Activated T-cell treated with anti-CD3 and anti-CD28 coated beads, Interleukin-2, amount 50 U/mL, for 72 hours (primary cell): ENCODE data around the gene PGLYRP3. TPM values are rescaled to one million over a fixed set of nuclear protein-coding genes. Genes with fewer than 3 reads are reported as not detected.
"Not testable (repeated sequence)": the region's sequence is repeated elsewhere in the genome, so short reads cannot be mapped to it uniquely, and the experiment has no call there.

Experiments
- ATAC-seq, 2 donors: fragments of 150-1000 bp; cut with Tn5 transposase; replicated peaks in 1 of 2; 2 replicates each; pipeline ENCODE4 v1.10.0; 2021; ENCODE audit warnings: moderate library complexity in 2 of 2, mild to moderate bottlenecking in 1 of 2
- DNase-seq, 2 donors: peaks; one replicate each; pipeline ENCODE4 v3.0.0; 2021 to 2022; ENCODE audit warnings: mixed read lengths in 1 of 2
- H3K27ac Mint-ChIP-seq: one replicate; pipeline ENCODE4 v1.8.0; 2022; ENCODE audit warnings: mild to moderate bottlenecking, moderate library complexity, mixed read lengths
- H3K27me3 Mint-ChIP-seq: one replicate; pipeline ENCODE4 v1.8.0; 2022; ENCODE audit warnings: low read depth, mixed read lengths
- H3K36me3 Mint-ChIP-seq, 2 donors: one replicate each; pipeline ENCODE4 v1.8.0; 2022; ENCODE audit warnings: mixed read lengths in 2 of 2, mild to moderate bottlenecking in 1 of 2; ENCODE audit not compliant: insufficient read depth in 2 of 2
- H3K4me1 Mint-ChIP-seq: one replicate; pipeline ENCODE4 v1.8.0; 2022; ENCODE audit warnings: low read depth, mixed read lengths
- H3K4me3 Mint-ChIP-seq, 2 donors: one replicate each; pipeline ENCODE4 v1.8.0; 2022; ENCODE audit warnings: mild to moderate bottlenecking in 2 of 2, mixed read lengths in 2 of 2, moderate library complexity in 2 of 2
- H3K9me3 Mint-ChIP-seq, 2 donors: one replicate each; pipeline ENCODE4 v1.8.0; 2022; ENCODE audit warnings: mixed read lengths in 2 of 2
- total RNA-seq, 2 donors: library from RNA; stranded (reverse); gene quantifications; one replicate each; pipeline ENCODE4 v1.2.3, GENCODE V29; 2022

Gene PGLYRP3
- total RNA-seq, 2 donors from 2014 or later = not detected

DNA sequence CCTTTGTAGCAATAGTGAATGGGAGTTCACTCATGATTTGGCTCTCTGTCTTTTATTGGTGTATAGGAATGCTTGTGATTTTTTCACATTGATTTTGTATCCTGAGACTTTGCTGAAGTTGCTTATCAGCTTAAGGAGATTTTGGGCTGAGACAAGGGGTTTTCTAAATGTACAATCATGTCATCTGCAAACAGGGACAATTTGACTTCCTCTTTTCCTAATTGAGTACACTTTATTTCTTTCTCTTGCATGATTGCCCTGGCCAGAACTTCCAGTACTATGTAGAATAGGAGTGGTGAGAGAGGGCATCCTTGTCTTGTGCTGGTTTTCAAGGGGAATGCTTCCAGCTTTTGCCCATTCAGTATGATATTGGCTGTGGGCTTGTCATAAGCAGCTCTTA, 3.3 kb upstream of the PGLYRP3 start:
- H3K4me1 Mint-ChIP-seq, H3K27me3 Mint-ChIP-seq, H3K9me3 Mint-ChIP-seq, H3K4me3 Mint-ChIP-seq, H3K36me3 Mint-ChIP-seq, DNase-seq, H3K27ac Mint-ChIP-seq, ATAC-seq: not testable (repeated sequence)

DNA sequence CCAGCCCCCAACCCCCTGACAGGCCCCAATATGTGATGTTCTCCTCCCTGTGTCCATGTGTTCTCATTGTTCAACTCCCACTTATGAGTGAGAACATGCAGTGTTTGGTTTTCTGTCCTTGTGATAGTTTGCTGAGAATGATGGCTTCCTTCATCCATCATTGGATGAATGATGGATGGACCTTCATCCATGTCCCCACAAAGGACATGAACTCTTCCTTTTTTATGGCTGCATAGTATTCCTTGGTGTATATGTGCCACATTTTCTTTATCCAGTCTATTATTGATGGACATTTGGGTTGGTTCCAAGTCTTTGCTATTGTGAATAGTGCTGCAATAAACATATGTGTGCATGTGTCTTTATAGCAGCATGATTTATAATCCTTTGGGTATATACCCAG, 1.6 kb upstream of the PGLYRP3 start:
- H3K27me3 Mint-ChIP-seq, H3K4me3 Mint-ChIP-seq, ATAC-seq, H3K27ac Mint-ChIP-seq, H3K36me3 Mint-ChIP-seq, DNase-seq, H3K9me3 Mint-ChIP-seq, H3K4me1 Mint-ChIP-seq: not testable (repeated sequence)

DNA sequence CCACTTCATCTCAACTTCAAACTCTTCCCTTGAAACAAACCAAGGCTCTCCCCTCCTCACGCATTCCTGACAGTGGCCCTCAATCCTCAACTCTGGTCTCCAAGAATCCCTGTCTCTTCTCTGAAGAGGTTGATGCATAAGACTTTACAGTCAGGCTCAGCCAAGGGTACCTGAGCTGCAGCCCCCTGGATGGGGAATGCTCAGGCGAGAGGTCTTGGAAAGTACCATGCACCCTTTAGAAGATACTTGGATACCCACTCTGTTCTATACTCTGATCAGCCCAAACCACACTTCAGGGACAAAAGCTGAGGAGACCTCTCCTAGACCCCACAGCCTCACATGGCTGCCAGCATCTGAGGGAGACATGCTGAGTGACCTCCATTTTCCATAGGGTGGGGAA, 536 bp upstream of the PGLYRP3 start:
- no peak for DNase-seq
- Mint-ChIP-seq H3K36me3 (no peaks in the 10 kb centered on the region), H3K4me3 (no peak overlapping the region), H3K27ac (no peak overlapping the region), H3K27me3 (peaks cover 9% of the 10 kb centered on the region), H3K4me1 (no peaks in the 10 kb centered on the region), H3K9me3 (peaks cover 0 to 2% of the 10 kb centered on the region in 2 donors)
- ATAC-seq = no peak

DNA sequence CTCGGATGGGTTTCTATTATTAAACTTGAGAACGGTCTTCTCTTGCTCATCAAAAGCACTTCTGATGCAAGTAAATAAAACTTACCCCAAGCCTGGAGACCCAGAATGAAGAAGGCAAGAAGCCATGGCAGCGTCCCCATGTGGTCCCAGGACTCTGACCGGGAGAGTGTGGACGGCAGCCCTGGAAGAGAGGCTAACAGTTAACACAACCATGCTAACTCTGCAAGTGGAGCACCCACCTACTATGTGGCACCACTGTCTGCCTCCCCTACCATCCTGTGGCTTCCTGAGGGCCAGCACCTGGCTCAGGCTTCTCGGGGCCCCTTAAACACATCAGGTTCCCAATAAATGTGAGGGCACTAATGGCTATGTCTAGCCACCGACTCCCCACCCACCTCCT, 2.2 kb downstream of the PGLYRP3 start:
- no peak for DNase-seq
- no peak for ATAC-seq
- H3K36me3 Mint-ChIP-seq = no peaks in the 10 kb centered on the region
- no peak overlapping the region for H3K27ac Mint-ChIP-seq
- no peaks in the 10 kb centered on the region for H3K4me1 Mint-ChIP-seq
- no peaks in the 10 kb centered on the region for H3K9me3 Mint-ChIP-seq
- no peak overlapping the region for H3K4me3 Mint-ChIP-seq
- no peaks in the 10 kb centered on the region for H3K27me3 Mint-ChIP-seq

GRCh38 chr1:153309441-153309840, 3.3 kb downstream of the PGLYRP3 start:
- ATAC-seq (no peak), DNase-seq (no peak)
- H3K27ac Mint-ChIP-seq = no peak overlapping the region
- no peaks in the 10 kb centered on the region for H3K27me3 Mint-ChIP-seq
- no peaks in the 10 kb centered on the region for H3K36me3 Mint-ChIP-seq
- no peak overlapping the region for H3K4me3 Mint-ChIP-seq
- no peaks in the 10 kb centered on the region for H3K4me1 Mint-ChIP-seq
- no peaks in the 10 kb centered on the region for H3K9me3 Mint-ChIP-seq

DNA sequence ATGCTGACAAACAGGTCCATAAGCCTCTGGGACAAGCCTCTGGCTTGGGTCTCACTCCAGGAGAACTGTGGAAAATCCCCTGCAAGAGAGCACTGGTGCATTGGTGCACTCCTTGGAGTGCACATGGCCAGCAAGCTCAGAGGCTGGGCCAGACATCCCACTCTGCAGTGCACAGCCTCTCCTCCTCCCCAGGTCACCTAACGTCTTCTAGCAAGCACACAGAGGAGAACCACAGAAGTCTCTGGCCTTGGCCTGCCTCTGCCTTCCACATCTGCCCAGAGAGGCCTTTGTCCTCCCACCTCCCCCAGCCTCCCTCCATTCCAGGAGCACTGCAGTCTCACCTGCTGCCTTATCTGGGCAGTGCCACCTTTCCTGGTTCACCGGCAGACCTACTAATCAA, 4.2 kb downstream of the PGLYRP3 start:
- no peak overlapping the region for H3K4me3 Mint-ChIP-seq
- no peaks in the 10 kb centered on the region for H3K27me3 Mint-ChIP-seq
- no peaks in the 10 kb centered on the region for H3K4me1 Mint-ChIP-seq
- H3K9me3 Mint-ChIP-seq = no peaks in the 10 kb centered on the region
- no peaks in the 10 kb centered on the region for H3K36me3 Mint-ChIP-seq
- no peak overlapping the region for H3K27ac Mint-ChIP-seq
- no peak for ATAC-seq
- no peak for DNase-seq

- Mint-ChIP-seq H3K4me3 (no peak overlapping the region), H3K36me3 (no peaks in the 10 kb centered on the region), H3K27me3 (no peaks in the 10 kb centered on the region), H3K27ac (no peak overlapping the region), H3K4me1 (no peaks in the 10 kb centered on the region), H3K9me3 (no peaks in the 10 kb centered on the region)
- ATAC-seq (no peak), DNase-seq (no peak)
These were observed 5.5 kb downstream of the PGLYRP3 start for GRCh38 chr1:153307221-153307600.

DNA sequence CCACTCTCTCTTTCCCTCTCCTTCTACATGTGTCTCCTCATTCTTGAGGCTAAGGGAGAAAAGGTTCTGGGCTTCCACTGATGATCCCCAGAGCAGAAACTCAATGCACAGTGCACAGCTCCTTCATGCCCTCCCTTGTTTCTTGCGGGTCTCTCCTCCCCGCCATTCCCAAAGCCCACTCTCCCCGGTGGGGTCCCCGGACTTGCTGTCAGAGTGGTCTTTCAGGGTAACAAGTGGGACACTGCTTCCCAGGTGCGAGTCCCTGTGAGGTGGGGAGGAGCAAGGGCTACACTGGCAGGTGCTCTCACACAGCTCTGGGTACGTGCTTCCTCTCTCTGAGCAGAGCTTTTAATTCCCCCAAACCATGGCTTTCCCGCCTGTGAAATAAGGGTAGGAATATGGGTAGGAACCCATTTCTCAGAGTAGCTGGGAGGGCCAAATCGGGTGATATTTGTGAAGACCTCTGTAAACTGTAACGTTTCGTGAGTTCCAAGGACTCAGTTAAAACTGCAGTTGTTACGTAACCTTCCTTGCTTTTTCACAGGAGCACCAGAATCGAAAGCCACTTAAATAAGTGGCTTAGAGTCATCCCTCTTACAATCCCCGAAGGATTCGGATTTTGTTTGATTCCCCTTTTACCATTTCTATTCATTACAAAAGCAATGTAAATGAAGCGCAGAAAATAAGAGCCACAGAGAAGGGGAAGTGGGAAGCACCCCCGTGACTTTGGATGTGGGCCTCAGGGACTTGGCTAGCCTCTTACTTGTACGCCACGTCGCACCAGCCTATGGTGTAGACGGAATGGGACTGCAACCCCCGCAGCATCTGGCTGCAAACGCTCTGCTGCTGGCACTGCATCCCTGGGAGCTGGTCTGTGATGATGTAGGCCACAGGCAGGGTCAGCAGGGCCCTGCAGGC, 6.2 kb downstream of the PGLYRP3 start:
- Mint-ChIP-seq H3K36me3 (no peaks in the 10 kb centered on the region), H3K4me3 (no peak overlapping the region), H3K27ac (no peak overlapping the region), H3K9me3 (no peaks in the 10 kb centered on the region), H3K27me3 (no peaks in the 10 kb centered on the region), H3K4me1 (no peaks in the 10 kb centered on the region)
- ATAC-seq (no peak), DNase-seq (no peak)

DNA sequence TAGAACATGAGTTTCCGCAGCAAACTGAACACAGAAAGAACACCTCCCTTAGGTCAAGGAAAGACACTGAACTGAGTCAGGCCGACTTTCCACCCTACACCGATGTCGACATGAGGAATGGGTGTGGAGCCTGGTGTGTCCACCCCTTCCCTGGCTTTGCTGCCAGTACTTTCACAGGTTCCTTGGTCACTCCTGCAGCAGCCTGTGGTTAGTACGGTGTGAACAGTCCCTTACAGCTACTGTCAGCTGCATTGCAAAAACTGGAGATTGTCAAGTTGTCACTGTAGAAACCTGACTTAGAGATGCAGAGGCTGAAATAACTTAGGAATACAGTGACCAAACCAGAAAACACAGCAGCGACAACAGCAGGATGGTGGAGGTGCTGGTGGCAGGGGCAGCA, 7.1 kb downstream of the PGLYRP3 start:
- Mint-ChIP-seq H3K36me3 (no peaks in the 10 kb centered on the region), H3K4me3 (no peak overlapping the region), H3K27ac (no peak overlapping the region), H3K4me1 (no peaks in the 10 kb centered on the region), H3K27me3 (no peaks in the 10 kb centered on the region), H3K9me3 (no peaks in the 10 kb centered on the region)
- no peak for DNase-seq
- no peak for ATAC-seq

DNA sequence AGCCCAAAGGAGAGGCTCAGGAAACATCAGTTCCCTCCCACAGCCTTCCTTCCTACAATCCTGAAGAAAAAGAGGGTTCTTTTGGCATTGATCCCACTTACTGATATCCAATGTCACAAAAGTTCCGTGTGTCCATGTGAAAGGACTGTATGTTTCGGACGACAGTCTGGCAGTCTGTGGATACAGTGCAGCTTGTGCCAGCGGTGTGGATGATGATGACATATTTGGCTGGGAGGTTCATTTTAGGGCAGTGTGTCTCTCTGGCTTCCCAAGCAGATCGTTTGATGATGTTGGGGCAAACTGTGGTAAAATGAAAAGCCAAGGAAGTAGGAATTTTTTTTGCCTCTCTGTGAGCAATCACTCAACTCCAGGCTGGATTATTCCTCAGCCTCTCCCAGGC, 10.4 kb downstream of the PGLYRP3 start:
- ATAC-seq (no peak), DNase-seq (no peak)
- Mint-ChIP-seq H3K4me1 (no peaks in the 10 kb centered on the region), H3K4me3 (no peak overlapping the region), H3K9me3 (no peaks in the 10 kb centered on the region), H3K27ac (no peak overlapping the region), H3K27me3 (no peaks in the 10 kb centered on the region), H3K36me3 (no peaks in the 10 kb centered on the region)

- Mint-ChIP-seq H3K4me1 (peaks cover 28% of the 10 kb centered on the region), H3K4me3 (no peak overlapping the region), H3K36me3 (no peaks in the 10 kb centered on the region), H3K9me3 (no peaks in the 10 kb centered on the region), H3K27me3 (peaks cover 21% of the 10 kb centered on the region), H3K27ac (no peak overlapping the region)
- ATAC-seq (no peak), DNase-seq (no peak)
These were observed 18.9 kb downstream of the PGLYRP3 start for GRCh38 chr1:153293851-153294250.

DNA sequence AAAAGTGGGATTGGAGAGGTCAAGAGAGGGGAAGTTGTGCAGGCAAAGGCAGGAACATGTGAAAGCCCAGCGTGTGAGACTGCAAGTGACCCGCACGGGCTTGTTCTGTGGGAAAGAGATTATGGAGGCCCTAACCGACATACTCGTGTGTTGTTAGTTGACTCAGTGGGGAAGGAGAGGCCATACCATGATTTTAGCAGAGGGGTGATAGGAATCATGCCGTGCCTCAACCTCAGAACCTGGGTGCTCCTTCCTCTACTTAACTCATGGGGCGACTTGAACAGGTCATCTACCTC, 19.3 kb downstream of the PGLYRP3 start:
- Mint-ChIP-seq H3K36me3 (no peaks in the 10 kb centered on the region), H3K27ac (no peak overlapping the region), H3K4me3 (no peak overlapping the region), H3K4me1 (peaks cover 28% of the 10 kb centered on the region), H3K9me3 (no peaks in the 10 kb centered on the region), H3K27me3 (peaks cover 21% of the 10 kb centered on the region)
- ATAC-seq = no peak
- DNase-seq = no peak

DNA sequence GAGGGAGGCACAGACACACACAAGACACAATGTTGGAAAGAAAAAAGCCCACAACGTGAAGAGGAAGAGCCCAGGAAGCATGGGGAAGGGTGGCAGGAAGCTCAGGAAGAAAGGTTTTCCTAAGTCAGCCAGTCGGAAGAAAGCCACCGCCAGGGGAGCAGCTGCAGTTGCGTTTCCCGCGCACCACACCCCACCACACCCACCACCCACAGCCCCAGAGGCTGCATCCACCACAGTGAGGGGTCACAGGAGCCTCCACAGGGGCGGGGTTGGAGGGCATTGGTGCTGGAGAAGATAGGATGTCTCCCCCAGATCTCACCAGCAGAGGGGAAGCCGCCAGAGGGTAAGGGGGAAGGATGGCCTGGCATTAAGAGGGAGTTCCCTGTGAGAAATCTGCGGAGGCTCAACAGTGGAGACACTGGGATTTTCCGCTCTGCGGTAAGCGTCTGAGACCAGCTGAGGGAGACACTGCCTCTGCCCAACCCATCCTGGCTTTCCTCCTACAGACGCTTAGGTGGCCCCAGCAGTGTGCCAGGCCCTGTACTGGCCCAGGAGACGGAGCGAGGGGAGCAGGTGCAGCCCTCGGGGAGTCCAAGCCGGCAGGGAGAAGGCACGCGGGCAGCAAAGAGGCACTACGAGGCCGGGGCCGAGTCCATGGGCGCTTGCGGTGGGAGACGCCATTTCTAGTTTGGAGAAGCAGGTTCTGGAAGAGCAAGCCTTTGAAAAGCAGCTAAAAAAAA, 19.8 kb downstream of the PGLYRP3 start:
- Mint-ChIP-seq H3K27me3 (peaks cover 21% of the 10 kb centered on the region), H3K27ac (no peak overlapping the region), H3K9me3 (no peaks in the 10 kb centered on the region), H3K4me3 (no peak overlapping the region), H3K36me3 (no peaks in the 10 kb centered on the region), H3K4me1 (peaks cover 28% of the 10 kb centered on the region)
- DNase-seq (no peak), ATAC-seq (no peak)

DNA sequence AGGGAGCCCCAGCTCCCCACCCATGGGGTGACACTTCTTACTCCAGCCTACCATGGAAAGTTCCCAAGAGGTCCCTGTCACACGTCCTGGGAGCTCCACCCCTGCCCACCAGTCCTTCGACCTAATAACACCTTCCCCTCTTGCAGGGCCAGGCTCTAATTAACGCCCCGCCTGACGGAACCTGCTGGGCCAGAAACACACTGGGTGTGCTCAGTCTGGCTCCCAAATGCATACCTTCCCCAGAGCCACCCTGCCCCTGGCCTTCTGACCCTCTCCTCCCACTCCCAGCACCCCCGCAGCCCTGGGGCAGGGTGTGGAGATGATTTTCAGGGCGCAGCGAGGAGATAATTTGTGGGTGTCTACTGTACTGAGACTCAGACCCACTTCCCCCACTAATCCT, 20.6 kb downstream of the PGLYRP3 start:
- no peak for DNase-seq
- Mint-ChIP-seq H3K27me3 (peaks cover 21% of the 10 kb centered on the region), H3K4me1 (peaks cover 28% of the 10 kb centered on the region), H3K9me3 (no peaks in the 10 kb centered on the region), H3K27ac (no peak overlapping the region), H3K36me3 (no peaks in the 10 kb centered on the region), H3K4me3 (no peak overlapping the region)
- ATAC-seq = no peak
